ENCODE results near the gene FLII. TPM values are rescaled to one million over a fixed set of nuclear protein-coding genes. Genes with fewer than 3 reads are reported as not detected.

FLII gene
- total RNA-seq, 1 donor from 2014 or later = 355 TPM

DNA sequence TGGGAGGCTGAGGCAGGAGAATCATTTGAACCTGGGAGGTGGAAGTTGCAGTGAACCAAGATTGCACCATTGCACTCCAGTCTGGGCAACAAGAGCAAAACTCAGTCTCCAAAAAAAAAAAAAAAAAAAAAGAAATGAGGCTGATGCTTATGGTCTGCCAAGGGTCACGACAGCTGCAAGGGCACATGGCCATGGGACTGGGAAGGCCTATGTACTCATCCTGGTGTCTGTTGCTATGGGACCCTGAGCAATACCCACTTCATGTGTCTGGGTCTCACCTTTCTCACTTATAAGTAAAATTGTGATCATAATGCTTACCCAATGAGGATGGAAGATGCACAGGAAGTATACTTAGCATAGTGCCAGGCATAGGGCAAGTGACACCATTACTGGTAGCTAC lies 18.5 kb upstream of the FLII start:
- Mint-ChIP-seq H3K27me3 (ENCODE audit: unreplicated experiment) (no peaks in the 10 kb centered on the region), H3K4me1 (ENCODE audit: unreplicated experiment) (no peaks in the 10 kb centered on the region), H3K27ac (ENCODE audit: unreplicated experiment) (no peak overlapping the region), H3K36me3 (ENCODE audit: low read depth, unreplicated experiment) (peaks cover 27% of the 10 kb centered on the region), H3K9me3 (ENCODE audit: unreplicated experiment) (no peaks in the 10 kb centered on the region), H3K4me3 (ENCODE audit: unreplicated experiment) (no peak overlapping the region)
- TF ChIP-seq, protein P1, sequence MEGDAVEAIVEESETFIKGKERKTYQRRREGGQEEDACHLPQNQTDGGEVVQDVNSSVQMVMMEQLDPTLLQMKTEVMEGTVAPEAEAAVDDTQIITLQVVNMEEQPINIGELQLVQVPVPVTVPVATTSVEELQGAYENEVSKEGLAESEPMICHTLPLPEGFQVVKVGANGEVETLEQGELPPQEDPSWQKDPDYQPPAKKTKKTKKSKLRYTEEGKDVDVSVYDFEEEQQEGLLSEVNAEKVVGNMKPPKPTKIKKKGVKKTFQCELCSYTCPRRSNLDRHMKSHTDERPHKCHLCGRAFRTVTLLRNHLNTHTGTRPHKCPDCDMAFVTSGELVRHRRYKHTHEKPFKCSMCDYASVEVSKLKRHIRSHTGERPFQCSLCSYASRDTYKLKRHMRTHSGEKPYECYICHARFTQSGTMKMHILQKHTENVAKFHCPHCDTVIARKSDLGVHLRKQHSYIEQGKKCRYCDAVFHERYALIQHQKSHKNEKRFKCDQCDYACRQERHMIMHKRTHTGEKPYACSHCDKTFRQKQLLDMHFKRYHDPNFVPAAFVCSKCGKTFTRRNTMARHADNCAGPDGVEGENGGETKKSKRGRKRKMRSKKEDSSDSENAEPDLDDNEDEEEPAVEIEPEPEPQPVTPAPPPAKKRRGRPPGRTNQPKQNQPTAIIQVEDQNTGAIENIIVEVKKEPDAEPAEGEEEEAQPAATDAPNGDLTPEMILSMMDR (IDR thresholded peaks at IDR 0.05; ENCODE audit: unreplicated experiment) = no peak
- no peak for DNase-seq (ENCODE audit: low spot score)

DNA sequence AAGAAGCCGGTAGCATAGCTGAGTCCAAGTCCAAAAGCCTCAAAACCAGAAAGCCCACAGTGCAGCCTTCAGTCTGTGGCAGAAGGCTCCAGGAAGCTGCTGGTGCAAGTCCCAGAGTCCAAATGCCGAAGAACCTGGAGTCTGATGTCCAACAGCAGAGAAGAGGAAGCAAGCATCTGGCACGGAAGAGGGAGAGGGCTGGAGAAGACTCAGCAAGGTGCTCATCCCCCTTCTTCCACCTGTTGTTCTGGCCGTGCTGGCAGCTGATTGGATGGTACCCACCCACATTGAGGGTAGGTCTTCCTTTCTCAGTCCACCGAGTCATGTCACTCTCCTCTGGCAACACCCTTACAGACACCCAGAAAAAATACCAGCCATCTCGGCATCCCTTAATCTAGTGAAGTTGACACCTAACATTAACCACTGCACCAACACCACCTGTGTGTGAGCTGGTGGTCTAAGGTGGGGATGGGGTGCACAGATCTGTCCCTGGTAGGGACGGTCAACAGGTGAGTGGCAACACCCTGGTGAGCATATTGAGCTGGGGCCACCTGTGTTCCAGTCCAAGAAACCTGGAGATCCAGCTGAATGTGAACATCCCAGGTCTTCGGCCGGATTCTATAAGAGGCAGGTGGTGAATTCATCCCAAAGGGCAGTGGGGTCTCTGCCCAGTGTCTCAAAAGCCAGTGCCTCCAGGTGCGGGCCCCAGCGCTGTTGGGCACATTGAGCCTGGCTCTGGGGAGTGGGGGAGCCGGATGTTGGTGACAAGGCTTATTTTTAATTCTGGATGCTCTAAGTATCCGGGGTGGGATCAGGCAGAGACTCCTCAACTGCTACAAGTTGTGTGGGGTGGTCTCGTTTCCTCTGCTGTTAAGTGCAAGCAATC lies 11.8 kb upstream of the FLII start:
- H3K27me3 Mint-ChIP-seq (ENCODE audit: unreplicated experiment) = peaks cover 1% of the 10 kb centered on the region
- no peaks in the 10 kb centered on the region for H3K9me3 Mint-ChIP-seq (ENCODE audit: unreplicated experiment)
- H3K27ac Mint-ChIP-seq (ENCODE audit: unreplicated experiment) = no peak overlapping the region
- H3K4me3 Mint-ChIP-seq (ENCODE audit: unreplicated experiment) = no peak overlapping the region
- DNase-seq (ENCODE audit: low spot score) = no peak
- no peaks in the 10 kb centered on the region for H3K4me1 Mint-ChIP-seq (ENCODE audit: unreplicated experiment)
- H3K36me3 Mint-ChIP-seq (ENCODE audit: low read depth, unreplicated experiment) = peaks cover 6% of the 10 kb centered on the region
- TF ChIP-seq, protein P1 (IDR thresholded peaks at IDR 0.05; ENCODE audit: unreplicated experiment) = no peak

DNA sequence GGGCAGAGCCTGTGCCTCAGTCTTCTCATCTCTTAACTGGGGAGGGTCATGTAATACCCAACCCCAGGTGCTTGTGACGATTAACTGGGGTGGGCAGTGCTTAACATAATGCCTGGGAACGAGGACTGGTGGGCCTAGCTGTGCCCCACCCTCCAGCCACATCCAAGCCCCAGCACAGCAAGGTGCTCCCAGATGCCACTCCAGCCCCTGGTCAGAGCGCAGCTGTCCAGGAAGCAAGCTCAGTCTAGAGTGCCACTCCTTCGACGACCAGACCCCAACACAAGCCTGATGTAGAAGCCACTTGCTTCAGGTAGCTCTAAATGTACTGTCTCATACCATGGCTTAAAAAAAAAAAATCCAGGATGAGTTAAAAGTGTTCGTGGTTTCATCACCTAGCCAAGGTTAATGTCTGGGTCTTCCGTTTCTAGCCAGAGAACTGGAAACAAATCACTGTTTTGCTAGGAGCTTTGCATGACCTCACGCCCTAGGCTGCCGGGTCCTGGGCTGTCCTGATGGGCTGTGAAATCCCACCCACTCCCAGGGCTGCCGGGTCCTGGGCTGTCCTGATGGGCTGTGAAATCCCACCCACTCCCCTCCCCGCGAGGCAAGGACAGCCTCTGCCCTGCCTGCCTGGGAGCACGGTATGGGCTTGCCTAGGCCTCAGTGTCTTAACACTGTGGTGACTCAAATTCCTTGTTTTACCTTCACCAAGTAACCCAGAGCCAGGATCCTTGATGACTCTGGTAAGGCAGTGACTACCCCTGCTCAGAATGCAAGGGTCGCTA lies 9.6 kb upstream of the FLII start:
- H3K27me3 Mint-ChIP-seq (ENCODE audit: unreplicated experiment) = peaks cover 4% of the 10 kb centered on the region
- peaks cover 3% of the 10 kb centered on the region for H3K36me3 Mint-ChIP-seq (ENCODE audit: low read depth, unreplicated experiment)
- no peaks in the 10 kb centered on the region for H3K4me1 Mint-ChIP-seq (ENCODE audit: unreplicated experiment)
- no peaks in the 10 kb centered on the region for H3K9me3 Mint-ChIP-seq (ENCODE audit: unreplicated experiment)
- no peak overlapping the region for H3K4me3 Mint-ChIP-seq (ENCODE audit: unreplicated experiment)
- TF ChIP-seq, protein P1 (IDR thresholded peaks at IDR 0.05; ENCODE audit: unreplicated experiment) = no peak
- no peak for DNase-seq (ENCODE audit: low spot score)
- H3K27ac Mint-ChIP-seq (ENCODE audit: unreplicated experiment) = no peak overlapping the region

DNA sequence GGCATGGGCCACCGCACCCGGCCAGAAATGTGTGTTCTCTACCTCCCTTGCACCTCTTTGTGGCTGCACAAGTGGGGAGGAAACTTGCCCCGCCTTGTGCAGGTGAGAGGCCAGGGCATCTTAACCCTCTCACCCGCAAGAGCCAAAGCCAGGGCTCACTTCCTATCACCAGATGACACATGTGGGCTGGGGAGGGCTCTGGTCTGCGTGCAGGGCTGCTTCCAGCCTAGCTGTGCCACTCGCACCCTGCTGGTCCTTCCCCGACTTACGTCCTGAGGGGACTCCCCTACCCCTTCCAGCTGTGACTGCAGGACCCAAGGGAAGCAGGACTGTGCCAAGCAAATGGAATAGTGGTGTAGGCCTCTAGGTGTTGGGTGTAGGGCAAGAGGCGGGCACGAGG lies 8.8 kb upstream of the FLII start:
- TF ChIP-seq, protein P1 (IDR thresholded peaks at IDR 0.05; ENCODE audit: unreplicated experiment) = no peak
- no peaks in the 10 kb centered on the region for H3K36me3 Mint-ChIP-seq (ENCODE audit: low read depth, unreplicated experiment)
- H3K4me1 Mint-ChIP-seq (ENCODE audit: unreplicated experiment) = no peaks in the 10 kb centered on the region
- H3K27ac Mint-ChIP-seq (ENCODE audit: unreplicated experiment) = no peak overlapping the region
- no peak overlapping the region for H3K4me3 Mint-ChIP-seq (ENCODE audit: unreplicated experiment)
- no peak for DNase-seq (ENCODE audit: low spot score)
- peaks cover 6% of the 10 kb centered on the region for H3K27me3 Mint-ChIP-seq (ENCODE audit: unreplicated experiment)
- no peaks in the 10 kb centered on the region for H3K9me3 Mint-ChIP-seq (ENCODE audit: unreplicated experiment)

Data from endothelial cell (in vitro differentiated cells).